ENCODE data around the gene PRKCA. TPM values are rescaled to one million over a fixed set of nuclear protein-coding genes. Genes with fewer than 3 reads are reported as not detected.

The PRKCA gene
- total RNA-seq, 4 donors from 2014 or later = 9.6 to 15.5 (median 11.1) TPM

- intact Hi-C loops (cut with DNase I; ENCODE audit: low total_unique reads) = no loop called here
- no peak for DNase-seq (ENCODE audit: low spot score in 2 of 2)
- TF ChIP-seq POLR2A (IDR thresholded peaks at IDR 0.05) (no peak), CTCF (IDR thresholded peaks at IDR 0.05) (no peak)
- no peak overlapping the region for H3K4me3 ChIP-seq (ENCODE audit: low read depth, poor library complexity, severe bottlenecking)
- WGBS, 2 donors = 77 to 81% methylated on average over 5 of the region's 5 CpGs
Observed at GRCh38 chr17:66650544-66650877, 348.1 kb downstream of the PRKCA start.

- H3K4me3 ChIP-seq (ENCODE audit: low read depth, poor library complexity, severe bottlenecking) = no peak overlapping the region
- TF ChIP-seq POLR2A (IDR thresholded peaks at IDR 0.05) = no peak
- TF ChIP-seq CTCF (IDR thresholded peaks at IDR 0.05) = no peak
- no peak for DNase-seq (ENCODE audit: low spot score in 2 of 2)
- WGBS, 2 donors = 81 to 85% methylated on average over 6 of the region's 6 CpGs
- intact Hi-C loops (cut with DNase I; ENCODE audit: low total_unique reads) = no loop called here
Observed at GRCh38 chr17:66652840-66653507, 350.6 kb downstream of the PRKCA start.

GRCh38 chr17:66654106-66654740 is 351.8 kb downstream of the PRKCA start:
- H3K4me3 ChIP-seq (ENCODE audit: low read depth, poor library complexity, severe bottlenecking) = no peak overlapping the region
- DNase-seq (ENCODE audit: low spot score in 2 of 2) = no peak
- intact Hi-C loops (cut with DNase I; ENCODE audit: low total_unique reads) = no loop called here
- 58 to 63% methylated on average over 9 of the region's 9 CpGs for WGBS, 2 donors
- TF ChIP-seq CTCF (IDR thresholded peaks at IDR 0.05) = no peak
- no peak for TF ChIP-seq POLR2A (IDR thresholded peaks at IDR 0.05)

GRCh38 chr17:66654764-66655163 is 352.4 kb downstream of the PRKCA start:
- intact Hi-C loops (cut with DNase I; ENCODE audit: low total_unique reads) = no loop called here
- no peak for TF ChIP-seq CTCF (IDR thresholded peaks at IDR 0.05)
- no peak for TF ChIP-seq POLR2A (IDR thresholded peaks at IDR 0.05)
- no peak overlapping the region for H3K4me3 ChIP-seq (ENCODE audit: low read depth, poor library complexity, severe bottlenecking)
- WGBS, 2 donors = 47 to 59% methylated on average over 7 of the region's 7 CpGs
- peak in 1 of 2 donors; percentile 41 for DNase-seq (ENCODE audit: low spot score in 2 of 2)

GRCh38 chr17:66655461-66655860 is 353.0 kb downstream of the PRKCA start:
- TF ChIP-seq CTCF (IDR thresholded peaks at IDR 0.05) (no peak), POLR2A (IDR thresholded peaks at IDR 0.05) (no peak)
- no peak overlapping the region for H3K4me3 ChIP-seq (ENCODE audit: low read depth, poor library complexity, severe bottlenecking)
- 71 to 79% methylated on average over 2 of the region's 2 CpGs for WGBS, 2 donors
- no peak for DNase-seq (ENCODE audit: low spot score in 2 of 2)
- intact Hi-C loops (cut with DNase I; ENCODE audit: low total_unique reads) = no loop called here
